Fibroblast of skin of right biceps (primary cell): ENCODE results near the gene P2RX1.
"Not testable (repeated sequence)": the region's sequence is repeated elsewhere in the genome, so short reads cannot be mapped to it uniquely, and the experiment has no call there.

Source experiments
- DNase-seq: peaks from one replicate; pipeline ENCODE4 v3.0.0-alpha.2; 2013

Gene P2RX1

DNA sequence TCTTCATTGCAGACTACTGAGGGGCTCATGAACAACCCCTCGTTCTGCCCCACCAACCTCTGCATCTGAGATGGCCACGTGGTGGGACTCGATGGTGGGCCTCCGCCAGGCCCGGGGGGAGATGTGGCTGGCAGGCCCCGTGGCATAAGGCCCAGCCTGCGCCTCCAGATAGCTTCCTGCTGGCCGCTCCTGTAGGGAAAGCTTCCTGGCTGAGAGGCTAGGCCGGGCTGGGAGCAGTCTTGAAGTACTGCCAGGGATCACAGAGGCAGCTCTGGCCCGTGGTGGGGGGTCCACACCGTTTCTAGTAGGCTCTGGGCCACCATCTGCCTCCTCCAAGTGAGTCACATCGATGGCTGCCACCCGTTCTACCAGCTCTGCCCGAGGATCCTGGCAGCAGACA lies 31.0 kb downstream of the P2RX1 start:
- DNase-seq: no peak

DNA sequence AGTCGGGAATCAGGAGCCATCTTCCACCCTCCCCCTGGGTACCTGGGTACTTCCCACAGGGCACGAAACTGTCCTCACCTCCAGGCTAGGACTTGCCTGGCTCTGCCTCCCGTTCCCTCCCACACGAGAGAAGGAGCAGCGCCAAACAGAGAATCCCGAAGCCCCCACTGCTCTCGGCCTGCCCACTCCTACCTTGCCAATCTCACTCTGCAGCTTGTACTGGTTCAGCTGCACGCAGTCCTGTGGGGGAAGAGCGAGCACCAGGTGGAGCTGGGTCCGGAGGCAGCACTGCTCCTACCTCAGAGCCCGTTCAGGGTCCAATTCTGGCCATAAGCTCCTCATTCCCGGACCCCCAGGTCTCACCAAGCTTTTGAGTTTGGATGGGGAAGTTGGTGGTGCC lies 32.1 kb downstream of the P2RX1 start:
- DNase-seq: no peak

DNA sequence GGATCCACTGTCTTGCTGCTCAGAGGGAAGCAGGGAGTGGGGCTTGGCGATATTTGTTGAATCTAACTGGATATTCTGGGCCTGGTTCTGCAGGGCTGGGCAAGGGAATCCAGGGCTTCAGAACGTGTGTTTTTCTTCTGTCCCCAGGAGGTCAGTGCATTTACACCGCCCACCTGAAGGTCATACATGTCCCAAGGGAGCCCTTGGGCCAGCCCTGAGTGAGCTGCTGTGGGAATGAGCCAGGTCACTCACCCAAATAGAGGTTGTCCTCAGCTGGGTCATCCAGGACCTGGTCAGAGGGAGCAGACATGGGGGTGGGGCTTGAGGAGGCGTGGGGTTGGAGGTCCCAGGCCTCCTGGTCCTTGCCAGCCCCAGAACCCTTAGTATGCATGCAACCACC lies 34.0 kb downstream of the P2RX1 start:
- no peak for DNase-seq

DNA sequence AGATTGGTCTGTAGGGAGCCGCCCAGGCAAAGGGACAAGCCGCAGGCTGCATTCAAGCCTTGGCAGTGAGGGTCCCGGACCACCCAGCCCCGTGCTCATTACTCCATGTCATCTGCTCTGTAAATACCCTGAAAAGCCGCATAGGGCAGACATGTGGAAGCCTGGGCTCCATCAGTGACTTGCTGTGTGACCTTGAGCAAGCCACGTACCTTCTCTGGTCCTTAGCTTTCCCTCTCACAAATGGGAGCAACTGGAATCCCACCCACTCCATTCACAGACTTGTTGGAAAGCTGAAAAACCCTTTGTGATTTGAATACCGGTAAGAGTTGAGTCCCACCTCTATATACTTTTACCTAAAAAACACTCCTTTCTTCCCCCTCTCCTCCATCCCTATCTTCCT lies 35.3 kb downstream of the P2RX1 start:
- DNase-seq: no peak

GRCh38 chr17:3879591-3880417 lies 36.5 kb downstream of the P2RX1 start:
- no peak for DNase-seq

GRCh38 chr17:3879186-3879585 lies 37.1 kb downstream of the P2RX1 start:
- DNase-seq: peak; percentile 56

- DNase-seq: no peak
Observed at GRCh38 chr17:3877220-3877619, 39.0 kb downstream of the P2RX1 start.

DNA sequence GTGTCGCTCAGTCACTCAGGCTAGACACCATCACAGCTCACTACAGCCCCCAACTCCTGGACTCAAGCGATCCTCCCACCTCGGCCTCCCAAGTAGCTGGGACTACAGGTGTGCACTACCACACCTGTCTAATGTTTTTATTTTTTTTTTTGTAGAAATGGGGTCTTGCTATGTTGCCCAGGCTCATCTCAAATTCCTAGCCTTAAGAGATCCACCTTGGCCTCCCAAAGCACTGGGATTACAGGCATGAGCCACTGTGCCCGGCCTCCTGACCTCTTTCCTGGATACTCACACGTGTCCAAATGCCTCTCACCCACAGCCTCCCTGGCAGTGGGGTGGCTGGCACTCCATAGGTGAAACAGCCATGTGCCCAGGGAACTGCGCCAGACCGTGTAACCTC lies 40.9 kb downstream of the P2RX1 start:
- DNase-seq: no peak

GRCh38 chr17:3873862-3874261 lies 42.4 kb downstream of the P2RX1 start:
- no peak for DNase-seq

GRCh38 chr17:3870871-3871306 lies 45.4 kb downstream of the P2RX1 start:
- peak; percentile 17 for DNase-seq

DNA sequence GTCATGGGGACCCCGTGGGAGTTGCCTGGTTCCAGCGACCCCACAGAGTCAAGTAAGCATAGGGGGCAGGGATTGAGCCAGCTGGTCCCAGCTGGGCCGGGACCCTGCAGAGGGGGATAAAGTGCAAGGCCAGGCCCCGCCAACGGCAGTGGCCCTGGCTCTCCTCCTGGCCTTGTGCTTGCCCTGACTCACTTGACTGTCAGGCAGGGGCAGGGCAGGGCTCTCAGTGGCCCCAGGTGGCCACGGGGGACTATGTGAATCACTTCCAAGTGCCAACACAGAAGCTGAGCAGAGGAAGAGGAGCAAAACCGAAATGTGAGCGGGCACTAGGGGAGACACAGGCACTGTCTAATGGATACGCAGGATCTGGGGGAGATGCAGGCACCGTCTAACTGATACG lies 48.7 kb downstream of the P2RX1 start:
- DNase-seq: no peak

GRCh38 chr17:3867106-3867505 lies 49.2 kb downstream of the P2RX1 start:
- DNase-seq: no peak

GRCh38 chr17:3866276-3866675 lies 50.0 kb downstream of the P2RX1 start:
- no peak for DNase-seq

GRCh38 chr17:3865176-3865575 lies 51.1 kb downstream of the P2RX1 start:
- DNase-seq: no peak

GRCh38 chr17:3864534-3864933 lies 51.7 kb downstream of the P2RX1 start:
- DNase-seq: no peak

GRCh38 chr17:3861761-3862681 lies 54.2 kb downstream of the P2RX1 start:
- DNase-seq: no peak

- DNase-seq: no peak
Observed at GRCh38 chr17:3860939-3861700, 55.1 kb downstream of the P2RX1 start.

- DNase-seq: no peak
Observed at GRCh38 chr17:3859940-3860339, 56.3 kb downstream of the P2RX1 start.

DNA sequence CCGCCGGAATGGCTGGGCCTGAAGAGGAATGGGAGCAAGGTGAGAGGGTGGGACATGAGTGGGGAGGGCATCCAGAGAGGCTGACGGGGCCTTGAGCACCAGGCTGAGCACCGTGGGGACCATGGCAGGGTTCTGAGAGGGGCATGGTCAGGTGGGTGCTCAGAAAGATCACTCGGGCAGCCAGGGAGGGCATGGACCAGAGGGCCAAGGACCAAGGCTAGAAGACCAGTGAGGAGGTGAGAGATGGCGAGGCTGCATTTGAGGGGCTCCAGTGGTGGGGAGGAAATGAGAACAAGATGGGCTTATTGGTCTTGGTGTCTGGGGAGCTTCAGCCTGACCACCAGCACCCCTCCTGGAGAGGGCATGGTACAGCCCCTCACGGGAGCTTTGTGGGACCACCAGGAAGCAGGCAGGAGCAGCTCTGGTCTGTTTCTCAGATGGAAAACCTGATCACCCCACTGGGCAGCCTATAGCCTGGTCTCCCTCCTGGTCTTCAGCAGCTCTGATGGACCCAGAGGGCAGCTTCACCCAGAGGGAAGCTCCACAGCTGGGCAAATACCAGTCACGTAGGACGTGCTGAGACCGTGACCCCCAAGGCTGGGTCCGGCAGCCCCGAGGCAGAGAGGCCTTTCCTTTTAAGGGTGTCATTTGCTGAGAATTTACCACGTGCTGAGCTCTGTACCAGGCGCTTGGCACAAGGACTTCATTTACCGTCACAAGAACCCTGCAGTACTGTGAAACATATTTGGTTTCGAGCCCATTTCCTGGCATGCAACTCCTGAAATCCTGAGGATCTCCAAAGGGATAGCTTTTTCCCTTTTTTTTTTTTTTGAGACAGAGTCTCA lies 58.8 kb downstream of the P2RX1 start:
- no peak for DNase-seq

DNA sequence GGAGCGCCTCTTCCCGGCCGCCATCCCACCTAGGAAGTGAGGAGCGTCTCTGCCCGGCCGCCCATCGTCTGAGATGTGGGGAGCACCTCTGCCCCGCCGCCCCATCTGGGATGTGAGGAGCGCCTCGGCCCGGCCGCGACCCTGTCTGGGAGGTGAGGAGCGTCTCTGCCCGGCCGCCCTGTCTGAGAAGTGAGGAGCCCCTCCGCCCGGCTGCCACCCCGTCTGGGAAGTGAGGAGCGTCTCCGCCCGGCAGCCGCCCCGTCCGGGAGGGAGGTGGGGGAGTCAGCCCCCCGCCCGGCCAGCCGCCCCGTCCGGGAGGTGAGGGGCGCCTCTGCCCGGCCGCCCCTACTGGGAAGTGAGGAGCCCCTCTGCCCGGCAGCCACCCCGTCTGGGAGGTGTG lies 62.1 kb downstream of the P2RX1 start:
- not testable (repeated sequence) for DNase-seq

DNA sequence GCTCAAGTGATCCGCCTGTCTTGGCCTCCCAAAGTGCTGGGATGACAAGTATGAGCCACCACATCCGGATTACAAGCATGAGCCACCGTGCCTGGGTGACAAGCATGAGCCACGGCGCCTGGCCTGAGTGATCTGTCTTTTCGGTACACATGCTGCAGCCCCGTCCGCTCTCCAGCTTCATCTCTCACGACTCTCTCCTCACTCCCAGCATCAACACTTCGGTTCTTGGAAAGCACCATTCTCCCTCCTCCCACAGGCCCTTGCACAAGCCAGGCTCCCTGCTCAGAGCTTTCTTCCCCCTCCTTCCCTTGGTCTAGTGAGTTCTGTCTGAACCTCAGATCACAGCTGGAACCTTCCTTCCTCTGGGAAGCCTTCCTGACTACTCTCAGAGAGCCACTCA lies 63.7 kb downstream of the P2RX1 start:
- no peak for DNase-seq

DNA sequence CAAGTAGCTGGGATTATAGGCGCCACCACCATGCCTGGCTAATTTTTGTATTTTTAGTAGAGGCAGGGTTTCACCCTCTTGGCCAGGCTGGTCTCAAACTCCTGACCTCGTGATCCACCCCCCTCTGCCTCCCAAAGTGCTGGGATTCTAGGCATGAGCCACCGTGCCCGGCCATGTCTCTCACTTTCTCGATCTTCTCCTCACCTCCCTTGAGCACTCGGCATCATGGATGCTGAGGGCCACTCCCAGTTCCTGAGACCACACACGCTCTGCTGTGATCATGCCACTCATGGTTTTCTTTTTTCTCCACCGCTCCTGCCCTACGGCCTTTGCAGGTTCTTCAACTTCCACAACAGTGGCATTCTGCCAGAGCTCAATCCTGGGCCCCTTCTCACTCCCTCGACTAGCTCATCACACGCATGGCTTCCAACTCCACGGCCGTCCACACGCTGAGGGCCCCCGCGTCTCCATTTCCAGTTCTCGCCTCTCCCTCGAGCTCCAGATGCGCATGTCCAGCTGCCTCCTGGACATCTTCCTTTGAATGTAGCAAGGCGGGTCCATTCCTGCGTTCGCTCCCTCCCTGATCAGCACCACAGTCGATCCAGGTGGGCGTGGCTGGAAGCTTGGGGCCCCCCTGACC lies 64.7 kb downstream of the P2RX1 start:
- no peak for DNase-seq
